Renal pelvis (tissue), 4 donors: ENCODE results near the gene POMGNT1. TPM values are rescaled to one million over a fixed set of nuclear protein-coding genes. Genes with fewer than 3 reads are reported as not detected.

Experiments used
- DNase-seq: peaks from one replicate; pipeline ENCODE4 v3.0.0-alpha.2; 2013
- polyA plus RNA-seq, 3 donors: library from polyadenylated mRNA; unstranded; fragments of 120-200 nt; gene quantifications; one replicate each; pipeline ENCODE4 v1.2.1, GENCODE V29; 2013; ENCODE audit not compliant: insufficient read length in 3 of 3

The POMGNT1 gene
- polyA plus RNA-seq, 3 donors: 79.1 to 100 (median 86.2) TPM

DNA sequence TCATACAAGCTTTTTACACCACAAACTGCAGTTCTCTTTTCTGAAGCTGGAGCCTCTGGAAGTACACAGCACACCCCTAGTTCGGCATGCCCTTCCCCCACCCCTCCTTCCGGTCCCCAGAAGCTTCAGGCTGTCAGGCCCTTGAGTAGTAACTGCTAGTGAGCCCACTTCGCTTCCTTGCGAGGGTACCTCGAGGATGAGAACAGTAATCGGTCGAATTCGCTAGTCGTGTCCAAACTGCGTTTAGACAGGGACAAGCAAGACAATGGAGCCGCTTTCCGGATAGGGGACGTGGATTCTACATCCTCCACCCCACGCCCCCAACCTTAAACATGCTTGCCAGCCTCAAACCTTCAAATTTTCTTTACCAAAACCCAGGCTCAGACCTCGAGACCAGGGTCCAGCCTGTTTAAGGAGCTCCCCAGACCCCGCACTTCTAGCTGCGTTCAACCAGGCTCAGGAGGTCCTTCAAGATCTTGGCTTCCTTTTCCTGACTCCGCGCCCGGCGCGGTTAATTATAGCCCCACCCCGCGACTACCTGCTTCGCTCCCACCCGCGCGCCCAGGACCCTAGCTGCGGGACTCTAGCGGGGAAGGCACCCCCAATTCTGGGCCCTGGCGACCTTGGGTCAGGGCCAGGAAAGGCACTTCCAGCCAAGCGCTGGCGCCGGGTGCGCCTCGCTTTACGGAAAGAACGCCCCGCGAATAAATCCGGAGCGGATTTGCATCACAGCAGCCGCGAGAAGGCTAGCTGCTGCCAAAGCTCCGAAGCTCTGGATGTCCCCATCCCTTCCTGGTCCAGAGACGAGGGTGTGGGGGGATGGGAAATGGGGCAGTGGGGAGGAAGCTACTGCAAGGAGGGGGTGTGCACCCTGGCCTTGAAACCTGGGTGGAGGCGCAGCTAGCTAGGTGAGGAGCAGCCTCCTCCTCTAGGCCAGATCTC, 31.4 kb downstream of the POMGNT1 start:
- no peak for DNase-seq

DNA sequence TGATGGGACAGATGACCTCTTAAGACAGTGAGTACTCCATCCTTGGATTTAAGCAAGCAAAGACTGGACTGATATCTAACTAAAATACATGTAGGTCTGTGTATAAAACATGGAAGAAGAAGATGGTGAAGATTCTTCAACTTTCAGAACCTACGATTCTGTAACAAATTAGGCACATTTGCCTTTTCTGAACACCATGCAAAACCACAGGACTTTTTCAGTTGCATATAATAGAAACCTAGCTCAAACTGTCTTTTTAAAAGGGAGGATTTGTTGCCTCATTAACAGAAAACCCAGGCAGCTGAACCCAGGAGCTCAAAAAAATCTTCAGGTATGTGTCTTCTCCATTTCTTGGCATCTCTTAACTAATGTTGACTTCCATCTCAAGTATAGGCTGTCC, 38.0 kb downstream of the POMGNT1 start:
- no peak for DNase-seq

- DNase-seq: no peak
Measured at GRCh38 chr1:46159516-46159915, 38.7 kb downstream of the POMGNT1 start.

GRCh38 chr1:46158312-46159281, 39.6 kb downstream of the POMGNT1 start:
- DNase-seq: no peak

DNA sequence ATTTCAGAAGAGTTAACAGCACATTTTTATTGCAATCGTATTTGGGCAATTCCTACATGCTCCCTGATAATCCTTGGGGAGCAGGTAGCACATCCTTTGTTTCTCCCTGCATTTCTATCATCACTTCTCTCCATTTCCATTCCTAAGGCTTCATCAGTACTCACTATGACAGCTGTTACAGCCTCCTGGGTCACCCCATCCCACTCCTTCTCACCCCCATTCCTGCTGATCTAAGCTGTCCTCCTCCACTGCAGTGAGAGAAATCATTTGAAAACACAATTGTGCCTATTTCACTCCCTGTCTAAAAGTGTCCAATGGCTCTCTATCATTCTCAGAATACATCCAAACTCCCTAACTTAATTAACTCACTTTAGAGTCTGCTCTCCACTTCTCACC, 40.3 kb downstream of the POMGNT1 start:
- no peak for DNase-seq

DNA sequence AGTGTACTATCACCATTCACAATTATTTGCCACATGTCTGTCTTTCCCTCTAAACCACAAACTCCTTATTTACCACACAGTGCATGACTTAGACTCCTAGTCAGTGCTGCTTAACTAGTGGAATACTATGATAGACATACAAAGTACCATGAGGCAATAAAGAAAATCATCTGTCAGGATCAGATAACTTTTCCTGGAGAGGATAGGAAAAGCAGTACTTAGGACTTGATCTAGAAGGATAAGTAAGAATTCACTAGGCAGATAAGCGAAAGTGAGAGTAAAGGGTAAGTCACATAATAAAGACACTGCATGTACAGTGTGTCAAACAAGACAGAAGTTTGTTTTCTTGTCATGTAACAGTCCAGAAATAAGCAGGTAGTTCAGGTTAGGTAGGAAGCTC, 44.5 kb downstream of the POMGNT1 start:
- DNase-seq: no peak

DNA sequence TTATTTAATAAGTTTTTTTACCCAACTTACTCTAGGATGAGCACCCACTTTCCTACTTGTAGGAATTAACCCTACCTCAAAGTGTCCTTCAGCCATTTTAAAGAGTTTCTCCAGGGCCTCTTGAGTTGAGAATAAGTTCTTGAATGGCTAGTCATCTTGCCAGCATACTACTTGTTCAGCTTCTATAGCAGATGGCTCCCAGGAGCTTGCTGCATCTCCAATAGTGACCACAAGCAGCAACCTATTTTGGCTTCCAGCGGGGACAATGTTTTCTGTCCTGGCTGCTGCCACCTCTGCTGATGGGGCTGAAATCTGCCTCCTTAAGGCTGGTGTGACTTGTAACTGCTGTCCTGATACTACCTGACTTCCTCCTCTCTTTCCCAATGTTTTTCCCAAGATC, 45.0 kb downstream of the POMGNT1 start:
- DNase-seq: no peak

DNA sequence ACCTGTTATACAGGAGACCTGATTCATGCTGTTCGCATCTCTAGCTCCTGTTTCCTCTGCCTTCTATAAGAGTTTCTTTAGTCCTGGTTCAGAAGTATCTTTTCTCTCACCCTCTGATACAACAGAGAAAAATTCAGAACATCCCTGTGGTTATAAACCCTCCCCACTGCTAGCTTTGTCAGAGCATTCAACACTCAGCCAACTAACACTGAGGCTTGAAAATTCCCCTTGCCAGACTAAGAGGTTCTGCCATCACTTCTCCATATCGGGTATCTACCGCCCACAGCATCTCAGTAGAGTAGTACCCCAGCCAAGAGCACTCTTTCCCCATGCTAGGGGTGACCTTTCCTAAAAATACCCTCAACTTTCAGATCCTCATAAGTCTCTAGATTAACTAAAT, 46.2 kb downstream of the POMGNT1 start:
- DNase-seq: no peak

- DNase-seq: no peak
Measured at GRCh38 chr1:46150085-46150484, 48.1 kb downstream of the POMGNT1 start.

- no peak for DNase-seq
Measured at GRCh38 chr1:46148318-46148717, 49.9 kb downstream of the POMGNT1 start.

Other genes starting within 250 kb of the POMGNT1 start
- 10 to 100 TPM; 24.6 to 29.3 (median 25.0) TPM for gene PIK3R3, start 65.8 kb downstream of the POMGNT1 start, polyA plus RNA-seq
- gene TSPAN1, start 23.3 kb downstream of the POMGNT1 start, polyA plus RNA-seq: 10 to 100 TPM; 64.2 to 90.5 (median 68.6) TPM
- gene P3R3URF, start 21.9 kb downstream of the POMGNT1 start, polyA plus RNA-seq: not detected
- 1 to 10 TPM; 2.5 to 5.8 (median 5.2) TPM for gene LURAP1, start 4.9 kb upstream of the POMGNT1 start, polyA plus RNA-seq
- 10 to 100 TPM; 13.6 to 16.6 (median 15.3) TPM for gene RAD54L, start 49.3 kb upstream of the POMGNT1 start, polyA plus RNA-seq
- gene LRRC41, start 105.2 kb upstream of the POMGNT1 start, polyA plus RNA-seq: 100 to 1,000 TPM in 1 of 3 donors, 10 to 100 TPM in 2; 93.2 to 111 (median 94.6) TPM
- gene UQCRH, start 105.3 kb upstream of the POMGNT1 start, polyA plus RNA-seq: 100 to 1,000 TPM; 345 to 472 (median 381) TPM
- gene NSUN4, start 142.4 kb upstream of the POMGNT1 start, polyA plus RNA-seq: 10 to 100 TPM; 25.5 to 33.1 (median 32.9) TPM
- 10 to 100 TPM; 26.9 to 33.1 (median 33.0) TPM for gene FAAH, start 195.9 kb upstream of the POMGNT1 start, polyA plus RNA-seq